ENCODE results near the gene TTLL8. TPM values are rescaled to one million over a fixed set of nuclear protein-coding genes. Genes with fewer than 3 reads are reported as not detected.

TTLL8 gene
- total and polyA plus RNA-seq, 4 donors, result not detected

DNA sequence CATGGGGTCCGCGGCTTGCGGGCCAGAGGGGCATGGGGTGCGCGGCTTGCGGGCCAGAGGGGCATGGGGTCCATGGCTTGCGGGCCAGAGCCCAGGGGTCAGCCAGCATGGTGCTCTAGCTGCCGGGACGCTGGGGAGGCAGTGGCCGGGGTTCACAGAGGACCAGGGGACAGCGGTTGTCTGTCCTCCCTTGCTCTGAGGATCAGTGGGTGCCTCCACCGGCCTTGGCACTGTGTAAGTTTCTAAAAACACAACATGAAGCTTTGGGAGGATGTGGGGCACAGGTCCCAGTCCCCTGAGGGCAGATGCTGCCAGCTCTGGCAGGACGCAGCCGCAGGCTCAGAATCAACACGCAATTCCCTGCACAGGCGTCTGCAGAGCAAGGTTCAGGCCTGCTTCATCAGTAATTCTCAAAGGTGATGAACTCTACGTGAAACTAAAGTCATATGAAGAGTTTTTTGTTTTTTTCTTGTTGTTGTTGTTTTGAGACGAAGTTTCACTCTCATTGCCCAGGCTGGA is 24.2 kb upstream of the TTLL8 start (continued):
- TF ChIP-seq, protein P1, sequence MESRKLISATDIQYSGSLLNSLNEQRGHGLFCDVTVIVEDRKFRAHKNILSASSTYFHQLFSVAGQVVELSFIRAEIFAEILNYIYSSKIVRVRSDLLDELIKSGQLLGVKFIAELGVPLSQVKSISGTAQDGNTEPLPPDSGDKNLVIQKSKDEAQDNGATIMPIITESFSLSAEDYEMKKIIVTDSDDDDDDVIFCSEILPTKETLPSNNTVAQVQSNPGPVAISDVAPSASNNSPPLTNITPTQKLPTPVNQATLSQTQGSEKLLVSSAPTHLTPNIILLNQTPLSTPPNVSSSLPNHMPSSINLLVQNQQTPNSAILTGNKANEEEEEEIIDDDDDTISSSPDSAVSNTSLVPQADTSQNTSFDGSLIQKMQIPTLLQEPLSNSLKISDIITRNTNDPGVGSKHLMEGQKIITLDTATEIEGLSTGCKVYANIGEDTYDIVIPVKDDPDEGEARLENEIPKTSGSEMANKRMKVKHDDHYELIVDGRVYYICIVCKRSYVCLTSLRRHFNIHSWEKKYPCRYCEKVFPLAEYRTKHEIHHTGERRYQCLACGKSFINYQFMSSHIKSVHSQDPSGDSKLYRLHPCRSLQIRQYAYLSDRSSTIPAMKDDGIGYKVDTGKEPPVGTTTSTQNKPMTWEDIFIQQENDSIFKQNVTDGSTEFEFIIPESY (IDR thresholded peaks at IDR 0.05), result no peak
- TF ChIP-seq GABPA (IDR thresholded peaks at IDR 0.05 in 1 of 2, conservative IDR thresholded peaks at IDR 0.05 in 1 of 2), result no peak
- no peak for TF ChIP-seq FOXA1 (IDR thresholded peaks at IDR 0.05)
- no peak for TF ChIP-seq YY1 (IDR thresholded peaks at IDR 0.05)
- no peak for TF ChIP-seq ATF3 (IDR thresholded peaks at IDR 0.05)
- TF ChIP-seq EGR1 (IDR thresholded peaks at IDR 0.05; ENCODE audit: low read depth in 2 of 2), result no peak
- no peak for TF ChIP-seq TAF1 (conservative IDR thresholded peaks at IDR 0.05)
- TF ChIP-seq FOXA2 (IDR thresholded peaks at IDR 0.05), result no peak
- TF ChIP-seq SP1 (IDR thresholded peaks at IDR 0.05), result no peak

GRCh38 chr22:50081426-50082196 is 23.5 kb upstream of the TTLL8 start:
- H3K4me3 ChIP-seq (ENCODE audit: low read depth in 1 of 3, low read length in 3 of 3), result no peak overlapping the region
- no peak overlapping the region for H3K9ac ChIP-seq (ENCODE audit: low read depth in 1 of 2, low read length in 2 of 2)
- no peak overlapping the region for H3K27ac ChIP-seq (ENCODE audit: low read depth in 1 of 2, low read length in 2 of 2)
- DNase-seq (ENCODE audit: low spot score), result no peak
- H3K4me1 ChIP-seq (ENCODE audit: control insufficient read depth in 4 of 4, insufficient read depth in 4 of 4, low read length in 3 of 4), result no peaks in the 10 kb centered on the region
- 88% methylated on average over 27 of the region's 27 CpGs for WGBS
- H3K9me3 ChIP-seq (ENCODE audit: control insufficient read depth in 4 of 4, low read length in 3 of 4), result no peaks in the 10 kb centered on the region
- no peaks in the 10 kb centered on the region for H3K36me3 ChIP-seq (ENCODE audit: control insufficient read depth in 4 of 4, insufficient read depth in 3 of 4, low read depth in 1 of 4, low read length in 3 of 4)
- H3K27me3 ChIP-seq (ENCODE audit: control insufficient read depth in 4 of 4, insufficient read depth in 4 of 4, low read length in 3 of 4), result peaks cover 0 to 2% (median 0%) of the 10 kb centered on the region in 4 donors
- TF ChIP-seq JUND (IDR thresholded peaks at IDR 0.05) (no peak), FOXA2 (IDR thresholded peaks at IDR 0.05) (no peak), CTCF (IDR thresholded peaks at IDR 0.05; ENCODE audit: low read depth, low read length, missing input control) (no peak), HNF4A (conservative IDR thresholded peaks at IDR 0.05) (no peak), YY1 (IDR thresholded peaks at IDR 0.05) (no peak), EGR1 (IDR thresholded peaks at IDR 0.05; ENCODE audit: low read depth in 2 of 2) (no peak), TAF1 (conservative IDR thresholded peaks at IDR 0.05) (no peak), RXRA (IDR thresholded peaks at IDR 0.05) (no peak), HNF4G (IDR thresholded peaks at IDR 0.05) (no peak)
- TF ChIP-seq, protein P1 (IDR thresholded peaks at IDR 0.05), result no peak
- TF ChIP-seq, protein P2, sequence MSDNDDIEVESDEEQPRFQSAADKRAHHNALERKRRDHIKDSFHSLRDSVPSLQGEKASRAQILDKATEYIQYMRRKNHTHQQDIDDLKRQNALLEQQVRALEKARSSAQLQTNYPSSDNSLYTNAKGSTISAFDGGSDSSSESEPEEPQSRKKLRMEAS (IDR thresholded peaks at IDR 0.05), result no peak
- TF ChIP-seq, protein P3, sequence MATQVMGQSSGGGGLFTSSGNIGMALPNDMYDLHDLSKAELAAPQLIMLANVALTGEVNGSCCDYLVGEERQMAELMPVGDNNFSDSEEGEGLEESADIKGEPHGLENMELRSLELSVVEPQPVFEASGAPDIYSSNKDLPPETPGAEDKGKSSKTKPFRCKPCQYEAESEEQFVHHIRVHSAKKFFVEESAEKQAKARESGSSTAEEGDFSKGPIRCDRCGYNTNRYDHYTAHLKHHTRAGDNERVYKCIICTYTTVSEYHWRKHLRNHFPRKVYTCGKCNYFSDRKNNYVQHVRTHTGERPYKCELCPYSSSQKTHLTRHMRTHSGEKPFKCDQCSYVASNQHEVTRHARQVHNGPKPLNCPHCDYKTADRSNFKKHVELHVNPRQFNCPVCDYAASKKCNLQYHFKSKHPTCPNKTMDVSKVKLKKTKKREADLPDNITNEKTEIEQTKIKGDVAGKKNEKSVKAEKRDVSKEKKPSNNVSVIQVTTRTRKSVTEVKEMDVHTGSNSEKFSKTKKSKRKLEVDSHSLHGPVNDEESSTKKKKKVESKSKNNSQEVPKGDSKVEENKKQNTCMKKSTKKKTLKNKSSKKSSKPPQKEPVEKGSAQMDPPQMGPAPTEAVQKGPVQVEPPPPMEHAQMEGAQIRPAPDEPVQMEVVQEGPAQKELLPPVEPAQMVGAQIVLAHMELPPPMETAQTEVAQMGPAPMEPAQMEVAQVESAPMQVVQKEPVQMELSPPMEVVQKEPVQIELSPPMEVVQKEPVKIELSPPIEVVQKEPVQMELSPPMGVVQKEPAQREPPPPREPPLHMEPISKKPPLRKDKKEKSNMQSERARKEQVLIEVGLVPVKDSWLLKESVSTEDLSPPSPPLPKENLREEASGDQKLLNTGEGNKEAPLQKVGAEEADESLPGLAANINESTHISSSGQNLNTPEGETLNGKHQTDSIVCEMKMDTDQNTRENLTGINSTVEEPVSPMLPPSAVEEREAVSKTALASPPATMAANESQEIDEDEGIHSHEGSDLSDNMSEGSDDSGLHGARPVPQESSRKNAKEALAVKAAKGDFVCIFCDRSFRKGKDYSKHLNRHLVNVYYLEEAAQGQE (IDR thresholded peaks at IDR 0.05), result no peak
